Stimulated activated CD4-positive, alpha-beta T cell treated with anti-CD3 and anti-CD28 coated beads, Interleukin-2, amount 100 ng/mL, for 4 hours (primary cell): Measurements from ENCODE around the gene NEFH.
"Not testable (repeated sequence)": the region's sequence is repeated elsewhere in the genome, so short reads cannot be mapped to it uniquely, and the experiment has no call there.

Experiments
- DNase-seq: peaks from one replicate; pipeline ENCODE4 v3.0.0-alpha.2; 2020; ENCODE audit warnings: low read depth

Gene NEFH

GRCh38 chr22:29464581-29464980, 15.4 kb upstream of the NEFH start:
- DNase-seq = no peak

GRCh38 chr22:29469755-29470154, 10.3 kb upstream of the NEFH start:
- DNase-seq = no peak

DNA sequence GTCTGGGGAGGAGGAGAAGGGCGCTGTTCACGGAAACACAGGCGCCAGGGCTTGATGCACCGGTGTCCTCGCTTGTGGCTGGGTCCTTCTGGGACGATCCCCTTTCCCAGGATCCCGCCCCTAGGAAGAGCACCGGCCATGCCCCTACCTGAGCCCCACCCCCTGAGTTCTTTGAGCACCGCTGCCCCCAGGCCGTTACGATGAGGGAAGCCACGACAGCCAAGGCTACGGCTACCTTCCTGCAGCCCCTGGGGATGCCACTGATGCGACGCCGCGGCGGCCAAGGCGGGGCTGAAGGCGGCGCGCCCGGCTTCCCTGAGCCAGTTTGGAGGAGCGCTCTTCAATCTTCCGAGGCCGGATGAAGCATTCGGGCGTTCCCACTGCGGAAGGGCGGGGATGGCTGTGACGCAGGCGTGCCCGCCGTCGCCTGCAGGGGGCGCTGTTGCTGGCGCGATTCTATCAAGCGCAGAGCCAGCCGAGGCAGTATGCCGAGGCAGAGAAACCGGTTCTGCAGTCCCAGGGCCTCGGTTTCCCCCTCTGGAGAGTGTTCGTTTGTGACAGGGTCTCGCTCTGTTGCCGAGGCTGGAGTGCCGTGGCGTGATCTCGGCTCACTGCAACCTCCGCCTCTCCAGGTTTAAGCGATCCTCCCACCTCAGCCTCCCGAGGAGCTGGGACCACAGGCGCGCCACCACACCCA, 9.7 kb upstream of the NEFH start:
- DNase-seq = peak; percentile 13

- no peak for DNase-seq
Observed at GRCh38 chr22:29473001-29473400, 7.0 kb upstream of the NEFH start.

GRCh38 chr22:29475550-29475949, 4.5 kb upstream of the NEFH start:
- no peak for DNase-seq

- DNase-seq = no peak
Observed at GRCh38 chr22:29476116-29476515, 3.9 kb upstream of the NEFH start.

DNA sequence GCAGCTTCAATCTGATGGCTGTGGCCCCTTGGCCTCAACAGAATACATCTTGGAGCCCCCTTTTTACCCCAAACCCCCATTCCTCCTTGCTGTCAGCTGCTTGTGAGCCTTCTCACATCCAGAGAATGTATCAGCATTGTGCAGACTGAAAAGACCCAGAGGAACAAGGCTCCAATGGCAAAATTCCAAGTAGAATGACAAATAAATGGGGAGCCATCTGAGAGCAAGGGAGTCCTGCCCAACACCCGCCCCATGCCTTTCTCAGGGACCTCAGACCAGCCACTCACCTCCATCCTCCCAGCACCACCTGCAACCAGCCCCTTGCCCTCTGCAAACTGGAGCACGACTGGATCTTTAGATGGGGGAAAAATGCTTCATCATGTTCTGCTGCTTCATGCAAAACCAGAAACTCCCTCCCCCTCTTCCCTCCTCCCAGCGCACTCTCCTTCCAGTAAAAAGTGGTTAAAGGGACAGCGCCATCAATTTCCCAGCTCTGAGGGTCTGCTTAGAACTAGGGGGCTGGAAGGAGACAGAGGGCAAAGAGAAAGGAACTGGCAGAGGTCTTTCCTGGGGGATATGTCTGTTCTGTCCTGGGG, 2.2 kb upstream of the NEFH start:
- no peak for DNase-seq

- no peak for DNase-seq
Observed at GRCh38 chr22:29478326-29479276, 1.4 kb upstream of the NEFH start.

- DNase-seq = no peak
Observed at GRCh38 chr22:29480262-29480511, 169 bp downstream of the NEFH start.

- DNase-seq = no peak
Observed at GRCh38 chr22:29480512-29481264, 670 bp downstream of the NEFH start.

- no peak for DNase-seq
Observed at GRCh38 chr22:29481265-29482000, 1.4 kb downstream of the NEFH start.

DNA sequence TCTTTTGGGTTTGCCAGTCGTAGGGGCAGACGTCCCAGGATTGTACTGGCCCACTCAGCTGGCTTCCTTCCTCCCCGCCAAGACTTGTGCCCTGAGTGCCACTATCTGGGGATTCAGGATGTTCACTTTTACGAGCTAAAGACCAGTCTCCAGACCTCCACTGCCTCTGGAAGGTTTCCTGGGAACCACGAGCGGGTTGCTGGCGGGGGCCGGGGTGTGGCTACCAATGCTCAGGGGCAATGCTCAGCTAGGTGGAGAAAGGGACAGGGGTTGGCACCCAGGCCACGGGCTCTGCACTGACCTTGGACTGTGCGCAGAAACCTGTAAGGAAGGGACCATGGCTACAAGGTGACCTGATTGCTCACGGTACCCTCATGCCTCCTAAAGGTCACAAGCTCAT, 2.2 kb downstream of the NEFH start:
- DNase-seq = no peak

DNA sequence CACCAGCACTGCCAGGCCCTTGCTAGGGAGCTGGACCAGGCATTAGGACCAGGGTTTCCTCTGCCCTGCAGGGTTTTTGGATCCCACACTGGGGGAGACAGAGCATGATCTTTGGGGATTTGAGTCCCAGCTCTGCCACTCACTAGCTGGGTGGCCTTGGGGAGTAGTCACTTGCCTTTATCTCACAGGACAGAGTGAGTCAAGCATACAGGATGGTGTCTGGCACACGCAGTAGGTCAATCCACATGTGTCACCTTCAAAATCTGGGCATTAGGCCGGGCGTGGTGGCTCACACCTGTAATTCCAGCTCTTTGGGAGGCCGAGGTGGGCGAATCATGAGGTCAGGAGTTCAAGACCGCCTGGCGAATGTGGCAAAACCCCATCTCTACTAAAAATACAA, 2.7 kb downstream of the NEFH start:
- DNase-seq = no peak

DNA sequence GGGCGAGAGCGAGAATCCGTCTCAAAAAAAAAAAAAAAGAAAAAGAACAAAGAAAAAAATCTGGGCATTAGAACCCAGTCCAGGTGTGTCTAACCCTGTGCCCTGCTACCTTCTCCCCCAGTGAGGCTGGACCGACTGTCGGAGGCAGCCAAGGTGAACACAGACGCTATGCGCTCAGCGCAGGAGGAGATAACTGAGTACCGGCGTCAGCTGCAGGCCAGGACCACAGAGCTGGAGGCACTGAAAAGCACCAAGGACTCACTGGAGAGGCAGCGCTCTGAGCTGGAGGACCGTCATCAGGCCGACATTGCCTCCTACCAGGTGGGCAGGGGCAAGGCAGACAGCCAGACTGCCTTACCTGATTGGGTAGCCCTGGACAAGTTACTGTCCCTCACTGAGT, 3.2 kb downstream of the NEFH start:
- no peak for DNase-seq

GRCh38 chr22:29484642-29485041, 4.6 kb downstream of the NEFH start:
- no peak for DNase-seq

DNA sequence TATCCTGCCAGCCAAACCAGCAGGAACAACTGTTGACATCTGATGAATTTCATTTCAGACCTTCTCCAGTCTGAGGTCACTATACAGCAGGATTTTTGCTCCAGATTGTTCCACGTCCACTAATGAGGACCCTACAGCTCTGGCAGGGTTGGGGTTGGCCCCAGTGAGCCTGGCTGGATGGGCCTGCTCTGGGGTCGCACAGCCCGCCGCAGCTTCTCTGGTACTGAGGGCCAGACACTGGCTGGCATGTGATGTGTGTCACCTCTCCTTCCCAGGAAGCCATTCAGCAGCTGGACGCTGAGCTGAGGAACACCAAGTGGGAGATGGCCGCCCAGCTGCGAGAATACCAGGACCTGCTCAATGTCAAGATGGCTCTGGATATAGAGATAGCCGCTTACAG, 5.4 kb downstream of the NEFH start:
- no peak for DNase-seq

DNA sequence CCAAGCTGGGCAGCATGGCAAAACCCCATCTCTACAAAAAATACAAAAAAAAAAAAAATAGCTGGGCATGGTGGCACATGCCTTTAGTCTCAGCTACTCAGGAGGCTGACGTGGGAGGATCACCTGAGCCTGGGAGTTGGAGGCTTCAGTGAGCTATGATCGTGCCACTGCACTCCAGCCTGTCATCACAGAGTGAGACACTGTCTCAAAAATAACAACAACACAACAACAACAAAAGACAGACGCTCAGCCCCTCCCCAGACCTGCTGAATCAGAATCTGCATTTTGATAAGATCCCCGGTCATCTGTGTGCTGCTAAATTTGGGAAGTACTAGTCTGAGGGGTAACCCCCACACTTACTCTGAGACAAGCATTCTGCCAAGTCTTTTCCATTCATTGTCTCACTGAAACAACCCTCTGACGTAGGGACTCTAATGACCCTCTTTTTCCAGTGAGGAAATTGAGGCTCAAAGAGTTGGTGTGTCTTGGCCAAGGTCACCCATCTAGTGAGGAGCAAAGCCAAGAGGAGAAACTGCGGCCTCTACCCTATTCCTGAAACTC, 7.5 kb downstream of the NEFH start:
- no peak for DNase-seq

- not testable (repeated sequence) for DNase-seq
Observed at GRCh38 chr22:29489127-29489780, 9.2 kb downstream of the NEFH start.

DNA sequence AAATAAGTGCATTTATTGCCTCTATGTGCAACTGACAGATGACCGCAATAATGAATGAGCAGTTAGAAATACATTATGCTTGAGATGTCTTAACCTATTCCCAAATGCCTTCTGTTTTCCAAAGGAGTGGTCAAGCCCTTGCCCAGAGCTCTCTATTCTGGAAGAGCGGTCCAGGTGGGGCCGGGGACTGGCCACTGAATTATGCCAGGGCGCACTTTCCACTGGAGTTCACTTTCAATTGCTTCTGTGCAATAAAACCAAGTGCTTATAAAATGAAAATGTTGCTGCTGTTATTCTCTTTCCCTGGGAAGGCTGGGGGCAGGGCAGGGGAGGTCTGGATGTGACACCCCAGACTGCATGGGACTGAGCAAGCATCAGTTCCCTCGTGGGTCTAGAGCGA, 11.0 kb downstream of the NEFH start:
- DNase-seq = no peak

GRCh38 chr22:29493636-29494035, 13.6 kb downstream of the NEFH start:
- DNase-seq = no peak

DNA sequence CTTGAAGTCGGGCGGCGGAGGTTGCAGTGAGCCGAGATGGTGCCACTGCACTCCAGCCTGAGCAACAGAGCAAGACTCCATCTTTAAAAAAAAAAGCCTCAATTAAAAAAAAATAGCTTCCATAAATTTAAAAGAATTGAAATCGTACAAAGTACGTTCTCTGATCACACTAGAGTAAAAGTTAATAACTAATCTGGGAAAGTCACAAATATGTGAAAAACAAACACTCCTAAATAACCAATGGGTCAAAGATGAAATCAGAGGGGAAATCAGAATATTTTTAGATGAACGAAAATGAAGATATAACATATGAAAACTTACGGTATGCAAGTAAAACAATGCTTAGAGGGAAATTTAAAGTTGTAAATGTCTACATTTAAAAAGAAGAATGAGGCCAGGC, 19.8 kb downstream of the NEFH start:
- DNase-seq = no peak
